AG04449 (cell line): ENCODE results near the gene JHY.

ENCODE experiments used
- CTCF ChIA-PET: fragments of 350-600 bp; formaldehyde crosslinking; extraction: SDS; loops from one replicate; lab custom pipeline; 2021; ENCODE audit warnings: antibody characterized with exemption; lab: Yijun Ruan, JAX
- POLR2A ChIA-PET: fragments of 400-600, 350-600 bp; formaldehyde crosslinking; extraction: SDS; loops from one replicate; lab custom pipeline; 2020; ENCODE audit warnings: antibody characterized with exemption, inconsistent platforms; lab: Yijun Ruan, JAX
- DNase-seq: peaks from one replicate; pipeline ENCODE4 v3.0.0-alpha.2; 2010; ENCODE audit warnings: low read depth, low spot score
- H3K4me3 ChIP-seq: 2 replicates; pipeline ENCODE4 v1.5.1; 2011; ENCODE audit warnings: low read depth, mild to moderate bottlenecking, control low read depth, low read length
- TF ChIP-seq, protein P1 (sequence below): IDR thresholded peaks from one replicate; pipeline ENCODE4 v1.5.1; 2011; ENCODE audit warnings: mild to moderate bottlenecking, moderate library complexity, low read length, control low read depth, inconsistent platforms; ENCODE audit not compliant: insufficient read depth; ENCODE audit errors: missing control alignments

JHY gene

DNA sequence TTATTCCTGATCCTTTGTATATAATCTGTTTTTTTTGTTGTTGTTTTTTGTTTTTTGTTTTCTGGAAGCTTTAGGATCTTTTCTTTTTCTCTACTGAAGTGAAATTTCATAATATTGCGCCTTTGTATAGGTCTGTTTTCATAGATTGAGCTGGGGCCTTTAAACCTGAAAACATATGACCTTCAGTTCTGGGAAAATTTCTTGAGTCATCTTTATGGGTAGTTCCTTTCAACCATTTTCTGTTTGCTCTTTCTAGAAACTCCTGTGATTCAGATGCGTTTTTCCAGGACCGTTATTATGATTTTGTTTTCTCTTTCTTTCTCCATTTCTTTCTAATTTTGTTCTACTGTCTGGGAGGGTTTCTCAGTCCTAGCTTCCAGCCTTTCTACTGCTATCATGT lies 55.4 kb downstream of the JHY start:
- POLR2A ChIA-PET, result no interaction called here
- CTCF ChIA-PET, result no interaction called here
- H3K4me3 ChIP-seq, result no peak overlapping the region
- no peak for DNase-seq
- TF ChIP-seq, protein P1, sequence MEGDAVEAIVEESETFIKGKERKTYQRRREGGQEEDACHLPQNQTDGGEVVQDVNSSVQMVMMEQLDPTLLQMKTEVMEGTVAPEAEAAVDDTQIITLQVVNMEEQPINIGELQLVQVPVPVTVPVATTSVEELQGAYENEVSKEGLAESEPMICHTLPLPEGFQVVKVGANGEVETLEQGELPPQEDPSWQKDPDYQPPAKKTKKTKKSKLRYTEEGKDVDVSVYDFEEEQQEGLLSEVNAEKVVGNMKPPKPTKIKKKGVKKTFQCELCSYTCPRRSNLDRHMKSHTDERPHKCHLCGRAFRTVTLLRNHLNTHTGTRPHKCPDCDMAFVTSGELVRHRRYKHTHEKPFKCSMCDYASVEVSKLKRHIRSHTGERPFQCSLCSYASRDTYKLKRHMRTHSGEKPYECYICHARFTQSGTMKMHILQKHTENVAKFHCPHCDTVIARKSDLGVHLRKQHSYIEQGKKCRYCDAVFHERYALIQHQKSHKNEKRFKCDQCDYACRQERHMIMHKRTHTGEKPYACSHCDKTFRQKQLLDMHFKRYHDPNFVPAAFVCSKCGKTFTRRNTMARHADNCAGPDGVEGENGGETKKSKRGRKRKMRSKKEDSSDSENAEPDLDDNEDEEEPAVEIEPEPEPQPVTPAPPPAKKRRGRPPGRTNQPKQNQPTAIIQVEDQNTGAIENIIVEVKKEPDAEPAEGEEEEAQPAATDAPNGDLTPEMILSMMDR, result no peak

DNA sequence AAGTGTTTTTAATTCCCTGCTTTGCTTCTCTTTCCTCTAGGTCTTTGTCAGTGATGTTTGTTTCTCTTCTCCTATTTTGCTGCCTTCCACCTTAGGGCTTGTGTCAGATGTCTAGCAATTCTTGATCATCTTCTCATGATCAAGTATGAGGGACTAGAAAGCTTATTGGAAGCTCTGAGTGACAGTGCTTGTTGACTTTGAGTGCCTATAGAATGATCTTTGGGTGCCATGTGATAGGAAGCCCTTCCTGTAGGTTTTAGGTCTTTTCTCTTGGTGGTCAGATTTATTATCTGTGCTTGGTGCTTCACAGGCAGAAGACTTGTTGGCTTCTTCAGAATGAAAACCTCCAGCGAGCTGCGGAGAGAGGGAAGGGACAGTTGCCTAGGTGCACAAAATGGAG lies 56.0 kb downstream of the JHY start:
- no peak overlapping the region for H3K4me3 ChIP-seq
- TF ChIP-seq, protein P1, result no peak
- DNase-seq, result no peak
- ChIA-PET POLR2A (no interaction called here), CTCF (no interaction called here)

DNA sequence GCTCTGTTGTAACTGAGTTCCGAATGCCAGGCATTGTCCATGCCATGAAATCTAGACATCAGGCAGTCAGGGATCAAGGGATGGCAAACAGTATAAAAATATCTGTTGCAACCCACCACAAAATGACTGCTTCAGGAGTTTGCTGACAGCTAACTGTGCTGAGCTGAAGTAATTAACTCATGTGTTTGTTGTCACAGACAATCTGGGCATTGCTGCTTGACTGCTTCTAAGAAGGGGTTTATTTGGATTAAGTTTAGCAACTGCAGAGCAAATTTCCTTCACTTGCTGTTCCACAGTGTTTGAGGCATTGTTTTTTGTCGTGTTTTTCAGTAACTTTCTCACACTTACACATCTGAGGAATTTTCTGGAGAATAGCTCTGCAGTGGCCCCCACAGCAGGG lies 68.7 kb downstream of the JHY start:
- no peak for DNase-seq
- POLR2A ChIA-PET, result no interaction called here
- TF ChIP-seq, protein P1, result no peak
- CTCF ChIA-PET, result interaction anchor here (2.2 kb wide), 1 partner anchor 87 kb away, joined by 8 read pairs; no protein-coding TSS in a partner anchor
- no peak overlapping the region for H3K4me3 ChIP-seq

DNA sequence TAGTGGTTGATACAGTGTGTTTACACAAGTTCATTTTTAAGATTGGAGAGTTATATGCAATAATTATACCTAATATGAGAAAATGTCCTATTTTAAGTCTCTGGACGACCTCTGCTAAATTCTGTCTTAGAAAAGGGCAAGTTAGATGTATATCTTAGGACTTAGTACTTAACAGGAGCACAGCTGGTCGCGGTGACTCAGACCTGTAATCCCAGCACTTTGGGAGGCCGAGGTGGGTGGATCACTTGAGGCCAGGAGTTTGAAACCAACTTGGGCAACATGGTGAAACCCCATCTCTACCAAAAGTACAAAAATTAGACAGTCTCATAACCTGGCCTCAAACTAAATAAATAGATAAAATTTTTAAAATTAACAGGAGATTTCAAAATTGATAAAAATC lies 71.9 kb downstream of the JHY start:
- ChIA-PET CTCF (no interaction called here), POLR2A (no interaction called here)
- DNase-seq, result no peak

DNA sequence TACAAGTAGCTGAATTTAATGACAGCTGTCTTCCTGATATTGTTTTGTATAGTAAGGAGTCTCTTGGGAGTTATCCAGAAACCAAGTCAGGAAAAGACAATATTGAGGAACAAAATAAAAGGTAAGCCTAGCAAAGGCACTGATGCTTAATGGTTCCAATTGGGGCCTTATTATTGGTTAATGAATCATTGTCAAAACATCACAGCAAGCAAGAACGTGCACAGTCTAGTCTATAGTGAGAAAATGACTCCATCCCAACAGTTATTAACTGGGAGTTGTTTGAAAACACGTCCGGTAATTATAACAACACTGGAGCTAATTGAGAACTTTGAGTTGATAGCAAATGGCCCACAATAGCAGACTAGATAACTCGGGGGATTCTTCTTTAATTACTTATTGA lies 81.4 kb downstream of the JHY start:
- ChIA-PET CTCF (no interaction called here), POLR2A (no interaction called here)
- no peak overlapping the region for H3K4me3 ChIP-seq
- DNase-seq, result no peak
- TF ChIP-seq, protein P1, result no peak

More for the DNA sequence above, 71.9 kb downstream of the JHY start:
- TF ChIP-seq, protein P1, result no peak
- H3K4me3 ChIP-seq, result no peak overlapping the region

DNA sequence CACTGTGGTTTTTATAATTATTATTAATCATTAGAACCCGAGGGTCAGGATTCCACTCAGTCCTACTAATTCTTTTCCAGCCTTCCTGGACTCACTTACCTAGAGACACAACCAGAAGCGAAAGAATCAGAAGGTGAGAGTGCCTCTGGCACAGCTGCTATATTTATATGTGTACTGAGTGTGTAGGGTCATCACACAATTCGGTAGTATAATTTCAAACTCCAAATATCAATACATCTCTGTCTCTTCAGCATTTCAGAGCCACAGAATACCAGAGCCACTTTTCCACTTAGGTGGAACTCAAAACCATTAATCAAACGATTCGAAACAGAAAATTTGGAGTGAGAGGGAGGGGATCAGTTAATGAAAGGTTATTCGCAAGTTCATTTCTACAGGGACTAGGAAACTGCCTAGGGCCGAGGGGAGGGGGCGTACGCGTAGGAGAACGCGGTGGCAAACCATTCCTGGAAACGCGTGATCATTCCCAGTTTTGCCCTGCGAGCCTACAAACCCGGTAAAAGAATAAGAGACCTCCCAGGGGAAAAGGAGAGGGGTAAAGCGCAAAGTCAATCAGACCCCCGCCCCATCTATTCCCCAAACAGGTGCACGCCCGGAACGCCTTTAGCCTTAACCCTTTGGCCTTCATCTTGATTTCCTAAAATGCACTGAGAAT lies 93.6 kb downstream of the JHY start:
- ChIA-PET POLR2A (no interaction called here), CTCF (no interaction called here)
- H3K4me3 ChIP-seq, result no peak overlapping the region
- TF ChIP-seq, protein P1, result no peak
- no peak for DNase-seq
